Heart right ventricle (tissue), 16 donors: ENCODE data around the gene MTNR1A. TPM values are rescaled to one million over a fixed set of nuclear protein-coding genes. Genes with fewer than 3 reads are reported as not detected.

Source experiments
- ATAC-seq, 8 donors: fragments of 200-7000 bp; cut with Tn5 transposase; one replicate each; pipeline ENCODE4 v1.9.1; 2020; ENCODE audit warnings: mild to moderate bottlenecking in 8 of 8, moderate library complexity in 8 of 8, moderate number of reproducible peaks in 1 of 8
- DNase-seq, 2 donors: peaks; one replicate each; pipeline ENCODE4 v3.0.0-alpha.2; 2020
- H3K27ac ChIP-seq, 10 donors: fragments of 200-600 bp; sonication (generic) in 2 of 10; one replicate each; pipeline versions ENCODE4 v1.5.0 to v1.8.0; 2020 to 2022; ENCODE audit warnings: mild to moderate bottlenecking in 3 of 10
- H3K27me3 ChIP-seq, 7 donors: fragments of 200-600 bp; one replicate each; pipeline ENCODE4 v1.8.0; 2021 to 2022; ENCODE audit warnings: mild to moderate bottlenecking in 2 of 7
- H3K36me3 ChIP-seq, 9 donors: fragments of 200-600 bp; sonication (generic) in 1 of 9; one replicate each; pipeline versions ENCODE4 v1.5.0 to v1.8.0; 2020 to 2022; ENCODE audit warnings: mild to moderate bottlenecking in 2 of 9
- H3K4me1 ChIP-seq, 9 donors: fragments of 200-600 bp; sonication (generic) in 1 of 9; one replicate each; pipeline versions ENCODE4 v1.5.0 to v1.8.0; 2020 to 2022; ENCODE audit warnings: mild to moderate bottlenecking in 4 of 9
- H3K4me3 ChIP-seq, 10 donors: fragments of 200-600 bp; sonication (generic) in 2 of 10; one replicate each; pipeline versions ENCODE4 v1.5.0 to v1.8.0; 2020 to 2022; ENCODE audit warnings: mild to moderate bottlenecking in 7 of 10, moderate library complexity in 2 of 10
- H3K9me3 ChIP-seq, 11 donors: fragments of 200-600 bp in 10 of 11; sonication (generic) in 2 of 11; one replicate each; pipeline versions ENCODE4 v1.5.0 to v1.8.0; 2013 to 2022; ENCODE audit warnings: mild to moderate bottlenecking in 2 of 11, control low read depth in 1 of 11, moderate library complexity in 1 of 11
- CTCF ChIP-seq, 9 donors: fragments of 200-600 bp; sonication (generic) in 2 of 9; IDR thresholded peaks; one replicate each; pipeline versions ENCODE4 v1.5.0 to v1.8.0; 2021 to 2022; ENCODE audit warnings: antibody characterized with exemption in 9 of 9, mild to moderate bottlenecking in 5 of 9, moderate library complexity in 1 of 9
- WGBS, 2 donors: extraction: QIAGEN DNeasy Blood & Tissue Kit; methylation state at CpG; one replicate each; pipeline ENCODE4 v1.1.7; 2013; ENCODE audit warnings: inconsistent platforms in 1 of 2; 5-methylcytosine and 5-hydroxymethylcytosine counted together
- intact Hi-C, 10 donors: fragments of 100-400 bp; cut with DNase I; formaldehyde crosslinking; loops; one replicate each; pipeline versions ENCODE4 v1.11.1 to v1.14.2; 2022
- polyA plus RNA-seq, 2 donors: library from polyadenylated mRNA; stranded (reverse); fragments of 200-250 nt; gene quantifications; one replicate each; pipeline ENCODE4 v1.2.3, GENCODE V29; 2013
- total RNA-seq, 10 donors: library from RNA; stranded (reverse); fragmentation: NEBNext Ultra II Directional in 3 of 10; extraction: Animal tissue kit (Norgen Biotek cat#: 25700) in 3 of 10; gene quantifications; one replicate each; pipeline versions ENCODE4 v1.2.1 to v1.2.4, GENCODE V29; 2021 to 2023
- donor health status: Arrhythmogenic right ventricular cardiomyopathy.
- donor health status: ischemic (EF 13 %, LVEDD 7.1; RV severe dilation, severe dysfunction).
- donor health status: healthy with polysubstance abuse.
- donor health status: DM: no; HTN: yes; CAD: no.
- donor health status: DM: no; HTN: no; CAD: no.
- donor health status: ischemic (EF 25% LVEDD 6.9; RV normal size, moderate dysfunction).
- donor health status: ischemic (EF 25% LVEDD 5.7; RV mildly dilated, moderate dysfunction).
- donor health status: healthy.
- donor health status: DM: yes; HTN: yes; CAD: no.
- donor health status: Ischemic cardiomyopathy.
- donor health status: ischemic (EF 35%, LVEDD 5.7; RV mildly dilated, moderate dysfunction).
- donor health status: nonischemic (EF 11% LVEDD 7.7; RV severe dilation, severe dysfunction).
- donor health status: DM: yes; HTN: yes; CAD: no.
- donor health status: PGD.
- donor health status: ischemic (EF 29% LVEDD 5.4; RV normal size, mild dysfunction).
- donor health status: nonischemic (EF 23%, LVEDD 6.1; RV moderate dilation, normal function).

Gene MTNR1A
- total and polyA plus RNA-seq, 12 donors = not detected

- peaks cover 0 to 15% (median 0%) of the 10 kb centered on the region in 11 donors for H3K9me3 ChIP-seq
- no peak for TF ChIP-seq CTCF (IDR thresholded peaks at IDR 0.05)
- intact Hi-C loops = no loop called here
- no peak for DNase-seq
- no peaks in the 10 kb centered on the region for H3K4me1 ChIP-seq
- no peak overlapping the region for H3K27ac ChIP-seq
- H3K4me3 ChIP-seq = no peak overlapping the region
- ATAC-seq = no peak
- H3K36me3 ChIP-seq = no peaks in the 10 kb centered on the region
- H3K27me3 ChIP-seq = peaks cover 0 to 25% (median 0%) of the 10 kb centered on the region in 7 donors
- WGBS, 2 donors = 75 to 83% methylated on average over 11 of the region's 11 CpGs
Measured at GRCh38 chr4:186563761-186564160, 8.4 kb upstream of the MTNR1A start.

DNA sequence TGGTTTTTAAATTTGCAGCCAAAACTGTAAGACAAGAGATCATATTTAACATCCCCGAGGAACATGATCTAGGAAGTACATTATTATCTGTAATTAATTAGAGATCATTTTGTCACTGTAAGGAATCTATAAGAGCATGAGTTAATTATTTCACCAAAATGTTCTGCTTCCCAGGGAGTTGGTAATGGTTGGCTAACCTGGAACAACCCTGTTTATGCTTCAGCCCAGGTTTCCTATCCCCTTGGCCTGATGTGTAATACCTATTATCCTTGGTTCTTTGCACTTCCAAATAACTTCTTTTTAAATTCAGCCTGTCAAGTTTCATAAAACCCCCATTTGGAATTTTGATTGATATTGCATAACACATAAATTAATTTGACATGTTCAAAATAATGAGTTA, 6.4 kb upstream of the MTNR1A start:
- DNase-seq = no peak
- intact Hi-C loops = no loop called here
- TF ChIP-seq CTCF (IDR thresholded peaks at IDR 0.05) = no peak
- Histone ChIP-seq H3K4me1 (no peaks in the 10 kb centered on the region), H3K4me3 (no peak overlapping the region), H3K27me3 (peaks cover 0 to 16% (median 4%) of the 10 kb centered on the region in 7 donors), H3K36me3 (no peaks in the 10 kb centered on the region), H3K27ac (no peak overlapping the region), H3K9me3 (peaks cover 0 to 15% (median 0%) of the 10 kb centered on the region in 11 donors)
- WGBS, 2 donors = 87 to 88% methylated on average over 1 of the region's 1 CpG
- ATAC-seq = no peak

DNA sequence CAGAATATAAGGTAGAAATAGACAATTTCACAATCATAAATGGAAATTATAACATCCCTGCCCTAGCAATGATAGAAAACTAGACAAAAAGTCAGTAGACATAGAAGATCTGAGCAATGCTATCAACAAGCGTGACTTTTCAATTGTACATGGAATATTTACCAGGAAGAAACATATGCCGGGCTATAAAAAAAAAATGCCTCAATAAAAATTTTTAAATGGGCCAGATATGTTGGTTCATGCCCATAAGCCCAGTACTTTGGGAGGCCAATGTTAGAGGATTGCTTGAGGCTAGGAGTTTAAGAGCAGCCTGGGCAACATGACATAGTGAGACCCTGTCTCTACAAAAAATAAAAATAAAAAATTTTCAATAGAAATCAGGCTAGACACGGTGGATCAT, 5.3 kb upstream of the MTNR1A start:
- no peak for DNase-seq
- no peak for TF ChIP-seq CTCF (IDR thresholded peaks at IDR 0.05)
- no peak for ATAC-seq
- Histone ChIP-seq H3K9me3 (peaks cover 0 to 15% (median 0%) of the 10 kb centered on the region in 11 donors), H3K4me3 (no peak overlapping the region), H3K4me1 (no peaks in the 10 kb centered on the region), H3K27me3 (peaks cover 0 to 21% (median 9%) of the 10 kb centered on the region in 7 donors), H3K27ac (no peak overlapping the region), H3K36me3 (no peaks in the 10 kb centered on the region)
- 96% methylated on average over 3 of the region's 3 CpGs for WGBS, 2 donors
- intact Hi-C loops = no loop called here

DNA sequence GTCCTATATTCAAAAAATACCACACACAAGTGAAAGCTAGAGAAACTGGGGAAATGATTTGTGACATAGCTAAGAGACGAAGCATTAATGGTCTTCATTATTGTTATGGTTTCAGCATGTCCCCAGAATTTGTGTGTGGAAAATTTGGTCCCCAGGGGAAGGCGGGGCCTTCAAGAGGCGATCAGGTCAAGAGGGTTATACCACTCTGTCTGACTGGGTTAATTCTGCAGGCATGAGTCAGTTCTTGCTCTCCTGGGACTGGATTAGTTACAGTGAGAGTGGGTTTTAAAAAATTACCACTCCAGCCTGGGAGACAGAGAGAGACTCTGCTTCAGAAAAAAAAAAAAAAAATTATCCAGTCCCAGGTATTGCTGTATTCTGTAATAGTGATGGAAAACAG, 2.1 kb upstream of the MTNR1A start:
- no peaks in the 10 kb centered on the region for H3K36me3 ChIP-seq
- peaks cover 0 to 15% (median 0%) of the 10 kb centered on the region in 11 donors for H3K9me3 ChIP-seq
- DNase-seq (no peak), ATAC-seq (no peak)
- H3K4me1 ChIP-seq = peaks cover 0 to 11% (median 4%) of the 10 kb centered on the region in 9 donors
- intact Hi-C loops = no loop called here
- H3K4me3 ChIP-seq = no peak overlapping the region
- 59 to 71% methylated on average over 3 of the region's 3 CpGs for WGBS, 2 donors
- H3K27ac ChIP-seq = no peak overlapping the region
- TF ChIP-seq CTCF (IDR thresholded peaks at IDR 0.05) = no peak
- H3K27me3 ChIP-seq = peaks cover 6 to 51% (median 39%) of the 10 kb centered on the region in 7 donors
